Iris pigment epithelial cell (primary cell): ENCODE results near the gene PRSS38.

Experiments
- DNase-seq: peaks from one replicate; pipeline ENCODE4 v3.0.0-alpha.2; 2011; ENCODE audit warnings: low read depth

PRSS38 gene

DNA sequence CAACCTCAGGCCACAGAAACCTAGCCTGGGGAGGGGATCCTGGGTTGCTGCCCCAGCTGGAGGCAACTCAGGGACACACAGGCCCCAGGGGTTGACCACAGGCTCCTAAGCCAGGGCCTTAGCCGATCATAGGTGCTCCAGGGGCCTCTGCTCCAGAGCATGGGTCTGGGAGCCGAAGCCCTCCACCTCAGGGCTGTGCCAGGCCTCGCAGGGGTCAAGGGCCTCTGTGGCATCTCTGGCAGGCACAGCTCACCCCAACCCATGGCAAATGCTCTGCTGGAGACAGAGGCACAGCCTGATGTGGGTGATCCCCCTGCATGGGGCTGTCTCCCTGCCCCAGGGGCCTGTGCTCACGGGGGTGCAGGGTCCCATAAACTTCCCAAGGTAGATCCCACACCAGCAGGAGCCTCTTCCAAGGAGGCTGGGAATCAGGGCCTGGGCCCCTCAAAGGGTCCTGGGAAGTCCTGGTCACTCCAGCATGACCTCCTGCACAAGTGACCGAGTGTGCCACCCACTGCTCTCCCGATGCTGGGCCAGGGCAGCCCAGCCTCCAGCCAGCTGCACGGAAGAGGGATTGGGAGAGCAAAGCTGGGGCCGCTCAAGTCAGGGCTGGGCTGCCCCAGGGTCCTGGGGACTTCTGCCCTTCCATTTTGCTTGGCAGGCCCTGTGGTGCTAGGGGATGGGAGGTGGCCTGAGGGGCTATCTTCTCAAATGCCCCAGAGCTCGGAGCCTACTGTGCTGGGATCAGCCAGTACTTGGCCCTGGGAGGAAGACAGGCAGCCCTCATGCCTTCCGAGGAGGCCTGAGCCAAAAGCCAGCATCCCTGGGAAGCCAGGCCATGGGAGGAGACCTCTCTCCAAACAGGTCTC lies 22.2 kb upstream of the PRSS38 start:
- no peak for DNase-seq

DNA sequence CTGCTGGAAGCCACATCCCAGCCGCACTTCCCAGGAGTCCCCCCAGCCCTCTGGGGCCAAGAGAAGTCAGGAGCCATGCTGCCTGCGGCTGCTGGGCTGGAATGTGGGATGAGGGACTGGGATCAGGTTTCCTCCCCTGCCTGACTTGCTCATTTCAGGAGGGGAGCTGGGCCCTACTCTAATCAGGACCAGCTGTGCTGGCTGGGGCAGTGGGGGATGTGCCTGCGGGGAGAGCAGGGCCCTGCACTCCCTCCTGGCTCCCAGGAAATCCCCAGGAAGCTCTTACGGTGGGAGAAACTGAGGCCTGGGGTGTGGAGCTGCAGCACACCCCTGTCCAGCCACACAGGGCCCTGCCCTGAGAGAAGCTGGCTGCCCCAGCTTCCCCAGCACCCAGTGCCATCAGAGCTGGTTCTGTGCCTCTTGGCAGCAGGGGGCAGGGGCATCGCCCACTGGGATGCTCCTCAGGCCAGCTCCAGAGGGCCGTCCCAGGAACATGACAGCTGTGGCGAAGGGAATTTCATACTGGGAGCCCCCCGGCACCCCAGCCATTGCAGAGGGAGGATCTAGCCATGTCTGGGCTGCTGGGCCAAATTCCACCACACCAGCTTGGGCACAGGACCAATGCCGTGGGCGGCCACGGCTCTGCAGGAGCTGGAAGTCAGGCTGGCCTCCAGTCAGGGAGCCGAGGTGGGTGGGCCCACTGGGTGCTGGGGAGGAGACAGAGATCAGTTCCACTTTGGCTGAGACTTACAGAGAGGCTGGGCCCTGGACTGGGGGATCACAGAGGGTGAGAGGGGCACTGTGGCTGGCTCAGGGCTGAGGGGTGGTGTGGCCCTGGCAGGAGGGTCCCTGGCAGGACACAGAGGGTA lies 21.3 kb upstream of the PRSS38 start:
- DNase-seq: peak; percentile 76

DNA sequence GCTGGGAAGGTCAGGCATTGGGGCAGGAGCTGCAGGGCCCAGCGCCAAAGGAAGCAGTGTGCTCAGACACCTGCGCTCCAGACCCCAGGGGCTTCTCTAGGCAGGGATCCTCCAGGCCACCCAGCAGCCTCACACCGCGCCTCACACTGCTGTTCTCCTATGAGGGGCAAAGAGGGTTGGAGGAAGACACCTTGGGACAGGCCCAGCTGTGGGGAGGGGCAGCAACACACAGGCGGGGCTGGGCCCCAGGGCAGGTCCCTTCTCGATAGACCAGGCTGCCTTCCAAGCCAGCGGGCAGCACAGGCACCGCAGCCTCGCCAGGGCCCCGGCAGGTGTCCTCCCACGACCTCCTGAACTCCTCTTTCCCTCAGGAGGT lies 20.7 kb upstream of the PRSS38 start:
- no peak for DNase-seq

DNA sequence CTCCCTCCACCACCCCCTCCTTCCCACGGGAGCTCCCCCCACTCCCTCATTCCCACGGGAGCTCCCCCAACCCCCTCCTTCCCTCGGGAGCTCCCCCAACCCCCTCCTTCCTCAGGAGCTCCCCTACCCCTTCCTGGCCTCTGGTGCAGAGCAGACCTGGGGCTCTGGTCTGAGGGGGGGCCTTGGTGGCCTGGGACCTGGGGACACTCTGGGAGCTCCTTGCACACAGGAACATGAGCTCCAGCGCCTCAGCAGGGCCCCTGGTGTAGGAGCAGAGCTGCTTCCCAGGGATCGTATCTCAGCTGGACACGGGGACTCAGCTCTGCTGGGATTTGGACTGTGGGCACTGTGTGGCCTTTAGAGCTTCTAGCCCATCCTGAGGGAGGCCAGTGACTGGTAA lies 19.7 kb upstream of the PRSS38 start:
- DNase-seq: no peak

DNA sequence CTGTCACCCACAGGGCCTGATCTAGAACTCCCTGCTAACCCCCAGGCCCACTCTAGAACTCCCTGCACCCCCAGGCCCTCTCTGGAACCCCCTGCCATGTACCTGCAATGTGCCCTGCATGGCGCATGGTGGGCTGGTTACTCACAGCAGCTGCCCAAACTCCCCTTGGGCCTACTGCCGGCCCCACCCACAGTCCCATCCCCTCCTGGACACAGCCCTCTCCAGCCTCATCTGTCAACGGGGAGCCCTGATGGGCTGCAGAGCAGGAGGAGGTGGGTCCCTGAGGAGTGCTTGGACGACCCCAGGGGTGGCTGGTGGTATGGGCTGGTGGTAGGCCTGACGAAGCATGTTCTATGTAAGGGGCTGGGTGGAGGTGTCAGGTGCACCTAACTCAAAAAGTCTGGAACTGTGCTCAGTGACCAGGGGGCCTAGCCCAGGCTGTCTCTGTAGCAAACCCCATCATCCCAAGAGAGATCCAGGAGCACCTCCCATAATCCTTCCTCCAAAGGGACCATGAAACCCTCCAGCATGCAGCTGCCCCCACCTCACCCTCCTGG lies 19.0 kb upstream of the PRSS38 start:
- no peak for DNase-seq

- no peak for DNase-seq
These were observed 18.3 kb upstream of the PRSS38 start for GRCh38 chr1:227797144-227797543.

GRCh38 chr1:227797625-227798024 lies 17.9 kb upstream of the PRSS38 start:
- no peak for DNase-seq

DNA sequence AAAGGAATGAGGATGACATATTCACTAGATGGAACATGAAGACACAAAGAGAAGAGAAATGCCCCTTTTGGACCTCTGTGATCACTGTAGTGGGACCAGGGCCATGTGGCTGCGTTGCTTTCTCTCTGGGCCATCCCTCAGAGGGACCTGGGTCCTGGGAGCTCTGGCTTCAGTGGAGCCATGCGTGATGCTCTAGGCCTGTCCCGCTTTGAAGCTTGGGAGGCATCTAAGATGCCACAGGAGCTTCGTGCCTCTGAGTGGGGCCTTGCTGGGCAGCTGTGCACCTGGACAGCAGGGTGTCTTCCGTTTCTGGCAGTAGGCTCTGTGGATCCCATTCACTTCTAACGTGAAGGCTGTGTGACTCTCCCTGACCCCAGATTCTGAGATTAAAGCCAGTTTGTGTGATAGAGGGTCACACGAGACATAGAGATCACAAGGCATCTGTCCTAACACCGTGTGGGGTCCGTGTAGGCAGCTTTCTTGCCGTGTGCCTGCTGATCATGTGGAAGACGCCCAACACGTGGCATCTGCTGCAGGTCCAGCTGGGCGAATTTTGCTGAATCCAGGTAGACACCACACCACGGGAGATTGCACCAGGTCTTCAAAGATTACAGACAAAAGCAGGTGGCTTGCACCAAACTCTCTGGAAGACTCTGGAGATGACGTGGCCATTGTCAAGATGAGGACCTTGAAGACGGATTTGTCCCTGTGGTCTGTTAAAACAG lies 17.2 kb upstream of the PRSS38 start:
- DNase-seq: no peak

GRCh38 chr1:227799756-227800155 lies 15.7 kb upstream of the PRSS38 start:
- no peak for DNase-seq

GRCh38 chr1:227803933-227804332 lies 11.5 kb upstream of the PRSS38 start:
- DNase-seq: no peak

GRCh38 chr1:227805606-227806197 lies 9.8 kb upstream of the PRSS38 start:
- peak; percentile 92 for DNase-seq

DNA sequence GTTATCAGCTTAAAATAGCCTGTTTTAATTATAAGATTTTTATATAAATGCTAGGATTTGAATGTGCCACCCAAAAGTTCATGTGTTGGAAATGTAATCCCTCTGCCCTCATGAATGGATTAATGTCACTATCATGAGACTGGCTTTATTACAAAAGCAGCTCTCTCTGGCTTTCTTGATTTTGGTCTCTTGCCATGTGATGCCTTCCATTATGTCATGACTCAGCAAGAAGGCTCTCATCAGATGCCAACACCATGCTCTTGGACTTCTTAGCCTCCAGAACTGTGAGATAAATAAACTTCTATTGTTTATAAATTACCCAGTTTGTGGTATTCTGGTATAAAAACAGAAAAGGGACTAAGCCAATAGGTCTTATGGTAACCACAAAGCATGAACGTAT lies 6.9 kb upstream of the PRSS38 start:
- DNase-seq: no peak

DNA sequence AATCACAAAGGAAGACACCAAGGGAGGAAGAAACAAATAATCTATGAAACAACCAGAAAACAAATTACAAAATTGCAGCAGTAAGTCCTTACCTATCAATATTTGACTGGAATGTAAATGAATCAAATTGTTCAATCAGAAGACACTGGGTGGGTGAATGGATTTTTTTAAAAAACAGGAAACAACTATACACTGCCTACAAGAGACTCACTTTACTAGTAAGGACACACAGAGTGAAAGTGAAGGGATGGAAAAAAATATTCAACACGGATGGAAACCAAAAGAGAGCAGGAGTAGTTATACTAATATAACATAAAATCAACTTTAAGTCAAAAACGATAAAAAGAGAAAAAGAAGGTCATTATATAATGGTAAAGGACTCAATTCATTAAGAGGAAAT lies 6.4 kb upstream of the PRSS38 start:
- no peak for DNase-seq

- DNase-seq: no peak
These were observed 1.5 kb upstream of the PRSS38 start for GRCh38 chr1:227813962-227814361.

DNA sequence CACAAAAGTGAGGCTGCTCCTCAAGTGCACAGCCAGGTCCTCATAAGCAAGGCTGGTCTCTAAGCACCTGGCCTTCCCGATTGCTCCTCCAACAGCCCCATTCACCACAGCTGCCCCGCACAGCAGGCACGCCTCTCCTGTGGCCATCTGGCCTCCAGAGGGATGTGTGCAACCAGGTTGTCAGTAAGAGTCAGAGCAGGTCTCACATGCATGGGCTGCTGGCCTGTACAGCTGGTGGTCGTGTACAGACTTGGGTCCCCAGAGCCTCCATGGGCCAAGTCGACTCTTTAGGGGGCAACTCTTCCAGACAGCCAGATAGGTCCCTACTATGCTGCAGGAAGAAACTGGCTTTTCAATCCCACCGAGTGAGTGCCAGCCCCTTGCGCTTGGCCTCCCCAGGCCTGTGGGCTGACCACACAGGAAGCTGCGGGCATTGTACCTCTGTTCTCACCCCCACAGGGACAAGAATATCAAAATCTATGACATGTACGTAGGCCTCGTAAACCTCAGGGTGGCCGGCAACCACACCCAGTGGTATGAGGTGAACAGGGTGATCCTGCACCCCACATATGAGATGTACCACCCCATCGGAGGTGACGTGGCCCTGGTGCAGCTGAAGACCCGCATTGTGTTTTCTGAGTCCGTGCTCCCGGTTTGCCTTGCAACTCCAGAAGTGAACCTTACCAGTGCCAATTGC lies 1.4 kb downstream of the PRSS38 start:
- DNase-seq: no peak

DNA sequence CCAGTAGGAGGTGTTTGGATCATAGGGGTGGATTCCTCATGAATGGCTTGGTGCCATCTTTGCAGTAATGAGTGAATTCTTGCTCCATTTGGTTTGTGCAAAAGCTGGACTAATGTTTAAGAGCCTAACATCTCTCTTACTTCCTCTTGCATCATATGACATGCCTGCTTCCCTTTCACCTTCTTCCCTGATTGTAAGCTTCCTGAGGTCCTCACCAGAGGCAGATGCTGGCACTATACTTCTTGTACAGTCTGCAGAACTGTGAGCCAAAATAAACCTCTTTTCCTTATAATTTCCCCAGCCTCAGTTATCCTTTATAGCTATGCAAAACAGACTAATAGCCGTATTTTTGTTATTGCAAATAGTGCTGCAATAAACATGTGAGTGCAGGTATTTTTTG lies 8.1 kb downstream of the PRSS38 start:
- no peak for DNase-seq

DNA sequence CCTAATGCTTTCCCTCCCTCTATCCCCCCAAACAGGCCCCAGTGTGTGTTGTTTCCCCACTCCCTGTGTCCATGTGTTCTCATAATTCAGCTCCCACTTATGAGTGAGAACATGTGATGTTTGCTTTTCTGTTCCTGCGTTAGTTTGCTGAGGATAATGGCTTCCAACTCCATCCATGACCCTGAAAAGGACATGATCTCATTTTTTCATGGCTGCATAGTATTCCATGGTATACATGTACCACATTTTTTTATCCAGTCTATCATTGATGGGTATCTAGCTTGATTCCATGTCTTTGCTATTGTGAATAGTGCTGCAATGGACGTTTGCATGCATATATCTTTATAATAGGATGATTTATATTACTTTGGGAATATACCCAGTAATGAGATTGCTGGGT lies 8.7 kb downstream of the PRSS38 start:
- no peak for DNase-seq

DNA sequence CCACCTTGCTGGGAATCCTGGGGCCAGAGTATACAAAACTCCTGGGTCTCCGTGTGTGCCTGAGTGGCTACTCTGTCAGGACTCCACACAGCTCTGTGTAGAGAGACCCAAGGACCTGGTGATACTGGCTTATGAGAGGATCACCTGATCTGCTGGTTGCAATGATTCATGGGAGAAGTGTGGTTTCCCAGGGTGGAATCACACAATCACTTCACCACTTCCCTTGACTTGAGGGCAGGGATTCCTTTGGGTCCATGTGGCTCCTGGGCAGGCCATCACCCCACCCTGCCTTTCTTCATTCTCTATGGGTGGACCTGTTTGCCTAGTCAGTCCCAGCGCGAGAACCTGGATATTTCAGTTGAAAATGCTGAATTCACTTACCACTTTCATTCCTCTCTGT lies 13.3 kb downstream of the PRSS38 start:
- no peak for DNase-seq

DNA sequence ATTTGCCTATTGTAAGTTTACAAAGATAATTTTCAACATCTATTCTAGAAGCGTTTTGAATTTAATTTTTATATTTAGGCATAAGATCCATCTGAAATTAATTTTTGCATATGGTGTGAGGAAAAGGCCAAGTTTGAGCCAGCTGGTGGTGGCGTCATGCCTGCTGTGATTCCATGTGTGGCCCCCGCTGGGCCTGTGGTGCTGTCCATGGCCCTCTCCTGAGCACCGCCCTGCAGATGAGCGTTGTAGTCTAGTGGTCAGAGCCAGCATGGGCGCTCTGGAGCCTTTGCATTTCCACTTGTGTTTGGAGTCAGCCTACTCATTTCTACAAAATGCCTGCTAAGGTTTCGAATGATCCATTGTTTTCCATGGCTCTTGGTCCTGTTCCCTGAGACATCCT lies 22.7 kb downstream of the PRSS38 start:
- no peak for DNase-seq

DNA sequence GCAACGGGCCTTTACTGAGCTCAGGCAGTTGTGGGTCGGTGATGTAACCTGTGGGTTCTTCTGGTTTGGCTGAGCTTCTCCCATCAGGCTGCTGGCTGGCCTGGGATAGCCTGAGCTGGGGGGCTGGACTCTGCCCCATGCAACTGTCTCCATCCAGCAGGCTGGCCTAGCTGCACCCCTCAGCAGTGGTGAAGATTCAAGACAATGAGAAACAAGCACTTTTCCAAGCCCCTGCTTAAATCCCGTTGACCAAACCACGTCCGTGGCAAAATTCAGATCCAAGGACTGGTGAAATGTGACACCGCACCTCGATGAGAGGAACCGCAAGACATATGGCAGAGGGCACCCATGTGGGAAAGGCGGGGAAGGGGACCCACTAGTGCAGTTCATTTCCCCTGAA lies 25.6 kb downstream of the PRSS38 start:
- DNase-seq: no peak
